ENCODE results near the gene MKRN2OS.

DNA sequence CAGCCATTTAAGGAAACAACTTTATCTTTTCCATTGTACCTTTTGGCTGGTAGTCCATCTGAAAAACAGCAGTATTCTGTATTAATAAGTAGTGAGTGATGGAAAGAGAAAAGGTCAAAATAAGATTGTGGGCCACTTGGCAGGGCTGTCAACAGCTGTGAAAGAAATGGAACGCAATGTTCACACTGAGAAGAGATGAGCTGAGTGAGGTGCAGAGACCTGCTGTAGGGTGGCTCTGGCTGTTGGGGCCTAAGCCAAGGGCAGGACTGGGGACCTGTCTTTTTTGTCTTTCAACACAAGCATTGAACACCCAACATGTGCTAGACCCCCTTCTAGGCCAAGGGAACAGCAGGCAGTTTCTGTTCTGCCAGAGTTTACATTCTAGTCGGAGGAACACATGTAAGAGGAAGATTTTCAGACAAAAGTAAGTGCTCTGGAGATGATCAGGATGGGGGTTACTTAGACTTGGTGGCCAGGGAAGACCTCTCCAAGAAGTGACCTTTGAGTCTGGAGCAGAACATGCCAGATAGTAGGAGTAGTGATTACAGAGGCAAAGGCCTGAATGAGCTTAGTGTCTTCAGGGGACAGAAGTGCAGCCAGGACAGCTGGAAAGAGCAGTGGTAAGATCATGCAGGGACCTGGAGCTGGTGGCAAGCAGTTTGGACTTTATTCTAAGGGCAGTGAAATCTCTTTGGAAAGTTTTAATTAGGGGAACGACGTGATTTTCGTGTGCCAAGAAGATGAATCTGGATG lies 31.4 kb downstream of the MKRN2OS start:
- TF ChIP-seq, protein P1, sequence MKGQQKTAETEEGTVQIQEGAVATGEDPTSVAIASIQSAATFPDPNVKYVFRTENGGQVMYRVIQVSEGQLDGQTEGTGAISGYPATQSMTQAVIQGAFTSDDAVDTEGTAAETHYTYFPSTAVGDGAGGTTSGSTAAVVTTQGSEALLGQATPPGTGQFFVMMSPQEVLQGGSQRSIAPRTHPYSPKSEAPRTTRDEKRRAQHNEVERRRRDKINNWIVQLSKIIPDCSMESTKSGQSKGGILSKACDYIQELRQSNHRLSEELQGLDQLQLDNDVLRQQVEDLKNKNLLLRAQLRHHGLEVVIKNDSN (IDR thresholded peaks at IDR 0.05): no peak
- TF ChIP-seq YY1 (IDR thresholded peaks at IDR 0.05; ENCODE audit: low read depth) (no peak), EP300 (IDR thresholded peaks at IDR 0.05; ENCODE audit: borderline replicate concordance) (no peak), TEAD4 (IDR thresholded peaks at IDR 0.05) (no peak)

Measured in Ishikawa (cell line).